ENCODE data around the gene HELZ2. TPM values are rescaled to one million over a fixed set of nuclear protein-coding genes. Genes with fewer than 3 reads are reported as not detected.
"Not testable (repeated sequence)": the region's sequence is repeated elsewhere in the genome, so short reads cannot be mapped to it uniquely, and the experiment has no call there.

The HELZ2 gene
- total RNA-seq, 1 experiment from 2014 or later, result 33.4 TPM

DNA sequence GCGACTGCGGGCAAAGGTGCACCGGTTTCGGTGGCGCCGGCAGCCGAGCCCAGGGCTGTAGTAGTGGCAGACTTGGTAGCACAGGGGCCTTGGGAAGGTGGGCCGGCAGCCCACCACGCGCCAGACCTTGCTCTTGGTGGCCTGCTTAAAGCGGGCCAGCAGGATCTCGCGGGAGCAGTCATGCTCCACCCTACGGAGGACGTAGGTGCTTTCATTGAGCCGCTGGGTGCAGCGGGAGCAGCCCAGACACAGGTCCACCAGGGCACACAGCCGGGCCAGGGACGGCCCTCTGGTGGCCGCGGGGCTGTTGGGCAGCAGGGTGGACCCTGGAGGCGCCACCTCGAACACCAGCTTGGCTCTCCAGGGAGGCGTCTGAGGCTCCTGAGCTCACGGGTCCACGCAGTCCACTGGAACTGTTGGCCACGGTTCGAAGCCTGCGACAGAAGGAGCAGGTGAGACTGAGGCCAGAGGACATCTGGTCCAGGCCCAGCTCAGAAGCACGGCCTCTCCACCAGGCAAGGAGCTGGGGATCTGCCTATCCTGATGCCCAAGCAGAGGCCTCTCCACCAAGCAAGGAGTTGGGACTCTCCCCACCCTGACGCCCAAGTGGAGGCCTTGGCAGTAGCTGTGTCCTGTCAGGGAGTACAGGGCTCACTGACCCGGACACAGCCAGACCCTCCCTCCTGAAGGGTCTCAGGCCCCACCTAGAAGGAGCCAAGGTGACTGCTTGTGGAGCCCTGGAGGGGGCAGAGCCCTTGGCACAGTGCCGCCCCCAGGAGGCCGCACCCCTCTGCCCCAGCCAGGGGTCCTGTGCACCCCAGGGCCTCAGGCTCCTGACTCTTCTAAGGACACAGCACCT, 1.0 kb downstream of the HELZ2 start:
- Histone ChIP-seq H3K4me3 (ENCODE audit: low read length) (peak overlapping the region; percentile 77), H3K27ac (ENCODE audit: low read length) (no peak overlapping the region), H3K9me2 (replicated peaks; ENCODE audit: low read length) (no peaks in the 10 kb centered on the region), H4K20me1 (ENCODE audit: low read length) (no peaks in the 10 kb centered on the region), H3K27me3 (ENCODE audit: low read length) (no peaks in the 10 kb centered on the region), H3K4me1 (ENCODE audit: insufficient read depth, low read length) (peaks cover 18% of the 10 kb centered on the region), H3K79me2 (ENCODE audit: low read length) (peaks cover 12% of the 10 kb centered on the region), H3F3A (ENCODE audit: low read length, unreplicated experiment) (no peaks in the 10 kb centered on the region), H3K36me3 (ENCODE audit: low read depth, low read length) (no peaks in the 10 kb centered on the region), H3K9me3 (ENCODE audit: low read length) (no peaks in the 10 kb centered on the region), H2AFZ (ENCODE audit: low read length) (no peak overlapping the region), H3K9ac (ENCODE audit: low read length) (peak overlapping the region; percentile 68), H3K4me2 (ENCODE audit: low read length) (peak overlapping the region; percentile 93)
- ATAC-seq (peak; percentile 6; the same call in 1 of the 2 replicates), DNase-seq (peak; percentile 13)
- TF ChIP-seq EZH2 (IDR thresholded peaks at IDR 0.05; ENCODE audit: low read length, unreplicated experiment) (no peak), CTCF (conservative IDR thresholded peaks at IDR 0.05; ENCODE audit: low read depth, low read length) (peak; percentile 38)
- POLR2A ChIA-PET (ENCODE audit: unreplicated experiment), result interaction anchor here (0.6 to 1.5 kb wide), 2 partner anchors 69 to 323 kb away, joined by 5 to 15 read pairs; no protein-coding TSS in a partner anchor
- BruUV-seq (replicated peaks), result no TSS peak
- intact Hi-C loops (cut with micrococcal nuclease), result no loop called here
- CTCF ChIA-PET, result interaction anchor here (1.6 kb wide), 1 partner anchor 35 kb away, joined by 6 read pairs; no protein-coding TSS in a partner anchor

GRCh38 chr20:63572071-63572787, 1.8 kb downstream of the HELZ2 start:
- Histone ChIP-seq H3K9me2 (replicated peaks; ENCODE audit: low read length) (no peaks in the 10 kb centered on the region), H2AFZ (ENCODE audit: low read length) (no peak overlapping the region), H3K4me1 (ENCODE audit: insufficient read depth, low read length) (peaks cover 18% of the 10 kb centered on the region), H3K27ac (ENCODE audit: low read length) (no peak overlapping the region), H3F3A (ENCODE audit: low read length, unreplicated experiment) (no peaks in the 10 kb centered on the region), H3K36me3 (ENCODE audit: low read depth, low read length) (no peaks in the 10 kb centered on the region), H3K4me2 (ENCODE audit: low read length) (no peak overlapping the region), H3K79me2 (ENCODE audit: low read length) (peaks cover 12% of the 10 kb centered on the region), H3K9me3 (ENCODE audit: low read length) (no peaks in the 10 kb centered on the region), H3K4me3 (ENCODE audit: low read length) (no peak overlapping the region), H4K20me1 (ENCODE audit: low read length) (no peaks in the 10 kb centered on the region), H3K27me3 (ENCODE audit: low read length) (no peaks in the 10 kb centered on the region), H3K9ac (ENCODE audit: low read length) (no peak overlapping the region)
- ChIA-PET CTCF (no interaction called here), POLR2A (ENCODE audit: unreplicated experiment) (interaction anchor here (0.6 kb wide), 1 partner anchor 324 kb away, joined by 5 read pairs; no protein-coding TSS in a partner anchor)
- DNase-seq (no peak), ATAC-seq (no peak)
- TF ChIP-seq EZH2 (IDR thresholded peaks at IDR 0.05; ENCODE audit: low read length, unreplicated experiment) (no peak), EZH2phosphoT487 (IDR thresholded peaks at IDR 0.05; ENCODE audit: borderline replicate concordance, low read length) (no peak), CTCF (conservative IDR thresholded peaks at IDR 0.05; ENCODE audit: low read depth, low read length) (no peak)
- intact Hi-C loops (cut with micrococcal nuclease), result no loop called here
- no TSS peak for BruUV-seq (replicated peaks)

GRCh38 chr20:63571087-63571478, 3.0 kb downstream of the HELZ2 start:
- H3K9me3 ChIP-seq (ENCODE audit: low read length); H3F3A ChIP-seq (ENCODE audit: low read length, unreplicated experiment); H2AFZ ChIP-seq (ENCODE audit: low read length); BruUV-seq (replicated peaks); H3K9me2 ChIP-seq (replicated peaks; ENCODE audit: low read length); POLR2A ChIA-PET (ENCODE audit: unreplicated experiment); CTCF ChIA-PET; H3K9ac ChIP-seq (ENCODE audit: low read length); DNase-seq; H3K27ac ChIP-seq (ENCODE audit: low read length); H3K4me2 ChIP-seq (ENCODE audit: low read length); H3K4me3 ChIP-seq (ENCODE audit: low read length); ATAC-seq; H4K20me1 ChIP-seq (ENCODE audit: low read length); H3K36me3 ChIP-seq (ENCODE audit: low read depth, low read length); H3K27me3 ChIP-seq (ENCODE audit: low read length); intact Hi-C loops (cut with micrococcal nuclease): not testable (repeated sequence)
- peaks cover 18% of the 10 kb centered on the region for H3K4me1 ChIP-seq (ENCODE audit: insufficient read depth, low read length)
- peaks cover 12% of the 10 kb centered on the region for H3K79me2 ChIP-seq (ENCODE audit: low read length)

All from PC-3 (cell line).